Activated T-cell treated with anti-CD3 and anti-CD28 coated beads for 1 hour (primary cell): ENCODE measurements around the gene TYW3.

Source experiments
- DNase-seq: peaks from one replicate; pipeline ENCODE4 v3.0.0-alpha.2; 2020; ENCODE audit warnings: low read depth

TYW3 gene, protein sequence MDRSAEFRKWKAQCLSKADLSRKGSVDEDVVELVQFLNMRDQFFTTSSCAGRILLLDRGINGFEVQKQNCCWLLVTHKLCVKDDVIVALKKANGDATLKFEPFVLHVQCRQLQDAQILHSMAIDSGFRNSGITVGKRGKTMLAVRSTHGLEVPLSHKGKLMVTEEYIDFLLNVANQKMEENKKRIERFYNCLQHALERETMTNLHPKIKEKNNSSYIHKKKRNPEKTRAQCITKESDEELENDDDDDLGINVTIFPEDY

GRCh38 chr1:74732960-74733603 is at the start of gene TYW3, which contains the start of gene CRYZ:
TSS of gene TYW3 (plus strand) at chr1:74733152. CDS start at chr1:74733245, 93 bp downstream.
TSS of gene CRYZ (minus strand) at chr1:74733050. CDS start at chr1:74724821, 8,229 bp downstream.
- peak; percentile 68 for DNase-seq

GRCh38 chr1:74683656-74684055 is 49.3 kb upstream of the TYW3 start:
- no peak for DNase-seq

- DNase-seq = no peak
Observed at GRCh38 chr1:74684301-74684700, 48.7 kb upstream of the TYW3 start.

DNA sequence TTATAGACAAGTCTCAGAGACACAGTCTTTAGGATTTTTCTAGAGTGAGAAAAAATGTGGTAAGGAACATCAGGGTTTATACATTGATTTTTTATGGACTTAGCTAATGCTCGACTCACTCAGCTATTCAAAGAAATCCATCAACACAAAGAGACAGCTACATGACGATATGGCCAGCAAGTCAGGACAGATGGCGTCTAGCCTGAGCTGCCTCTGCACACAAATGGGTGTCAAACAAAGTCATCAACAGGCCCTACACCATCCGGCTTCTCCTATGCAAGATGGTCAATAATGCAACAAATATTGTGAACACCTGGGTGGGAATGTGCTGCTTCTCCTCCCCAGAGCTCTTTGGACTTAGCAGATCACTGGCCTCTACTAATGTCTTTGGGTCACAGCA is 46.0 kb upstream of the TYW3 start:
- DNase-seq = no peak

DNA sequence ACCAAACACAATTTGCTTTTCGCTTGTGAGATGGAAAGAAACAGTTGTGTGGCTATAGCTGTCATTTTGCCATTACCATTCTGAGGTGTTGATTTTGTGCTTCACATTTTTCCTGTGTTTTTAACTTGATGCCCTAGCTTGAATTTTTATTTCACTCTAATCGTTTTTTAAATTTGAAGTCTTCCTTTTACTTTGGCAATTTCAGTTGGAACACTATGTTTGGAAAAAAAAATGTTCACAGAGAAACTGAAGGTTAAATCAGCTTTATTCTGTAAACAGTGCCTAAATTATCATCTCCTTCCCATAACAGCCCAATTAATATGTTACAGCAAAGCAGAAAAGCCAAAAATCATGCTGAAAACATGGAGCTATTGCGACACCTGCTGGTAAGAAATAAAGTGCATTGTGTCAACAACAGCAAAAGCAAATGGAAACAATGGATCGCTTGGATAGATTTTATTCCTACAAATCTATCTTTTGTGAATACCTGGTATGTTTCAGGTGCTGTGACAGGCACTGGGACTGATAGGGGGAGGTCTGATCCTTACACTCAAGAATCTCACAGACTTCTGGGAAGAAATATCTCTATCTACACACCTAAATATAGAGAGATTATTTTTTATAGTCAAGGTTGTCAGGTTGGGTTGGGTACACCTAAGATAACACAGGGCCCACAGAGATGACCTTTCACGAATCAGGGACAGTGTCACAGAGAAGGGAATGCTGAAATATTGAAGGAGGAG is 43.2 kb upstream of the TYW3 start:
- DNase-seq = peak; percentile 1

DNA sequence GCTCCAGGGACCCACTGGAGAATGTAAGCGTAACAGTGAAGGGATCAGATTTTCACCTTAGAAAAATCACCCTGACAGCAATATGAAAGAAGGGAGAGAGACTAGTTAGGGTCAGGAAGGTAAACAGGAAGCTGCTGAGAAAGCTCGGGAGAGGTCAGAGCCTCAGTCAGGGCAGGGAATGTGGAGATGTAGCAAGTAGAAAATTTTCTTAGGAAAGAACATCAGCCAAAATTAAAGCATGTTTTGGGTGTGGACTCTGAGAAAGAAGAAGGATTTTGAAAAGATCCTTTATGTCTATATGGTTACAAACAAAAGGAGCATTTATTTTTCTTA is 42.6 kb upstream of the TYW3 start:
- DNase-seq = no peak

DNA sequence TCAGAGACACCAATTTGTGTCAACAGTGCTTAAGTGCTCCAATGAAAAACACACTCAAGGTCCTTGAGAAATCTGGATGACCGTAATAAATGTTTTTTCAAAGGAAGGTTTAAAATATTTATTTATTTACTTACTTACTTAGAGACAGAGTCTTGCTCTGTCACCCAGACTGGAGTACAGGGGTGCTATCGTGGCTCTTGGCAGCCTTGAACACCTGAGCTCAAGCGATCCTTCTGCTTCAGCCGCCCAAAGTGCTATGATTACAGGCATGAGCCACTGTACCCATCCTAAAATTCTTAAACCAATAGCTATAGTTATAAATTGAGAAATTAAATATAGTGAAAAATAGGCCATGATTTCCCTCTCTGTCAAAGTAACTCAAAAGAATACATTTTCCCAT is 42.0 kb upstream of the TYW3 start:
- no peak for DNase-seq

GRCh38 chr1:74693473-74693872 is 39.5 kb upstream of the TYW3 start:
- no peak for DNase-seq

GRCh38 chr1:74697832-74698231 is 35.1 kb upstream of the TYW3 start:
- DNase-seq = no peak

DNA sequence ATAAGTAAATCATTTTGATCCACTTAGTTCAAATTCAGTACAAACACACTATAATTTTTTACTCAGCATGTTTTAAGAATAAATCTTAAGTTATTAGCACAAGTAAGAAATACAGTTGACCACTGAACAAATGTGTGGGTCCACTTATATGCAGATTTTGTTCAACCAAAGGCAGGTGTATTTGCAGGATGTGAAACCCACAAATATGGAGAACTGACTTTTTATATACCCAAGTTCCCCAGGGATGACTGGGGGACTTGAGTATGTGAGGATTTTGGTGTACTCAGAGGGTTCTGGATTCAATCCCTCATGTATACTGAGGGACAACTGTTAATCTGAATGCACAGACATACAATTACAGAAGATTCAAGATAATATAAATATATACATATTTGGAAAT is 33.6 kb upstream of the TYW3 start:
- no peak for DNase-seq

- no peak for DNase-seq
Observed at GRCh38 chr1:74703386-74704182, 29.4 kb upstream of the TYW3 start.

DNA sequence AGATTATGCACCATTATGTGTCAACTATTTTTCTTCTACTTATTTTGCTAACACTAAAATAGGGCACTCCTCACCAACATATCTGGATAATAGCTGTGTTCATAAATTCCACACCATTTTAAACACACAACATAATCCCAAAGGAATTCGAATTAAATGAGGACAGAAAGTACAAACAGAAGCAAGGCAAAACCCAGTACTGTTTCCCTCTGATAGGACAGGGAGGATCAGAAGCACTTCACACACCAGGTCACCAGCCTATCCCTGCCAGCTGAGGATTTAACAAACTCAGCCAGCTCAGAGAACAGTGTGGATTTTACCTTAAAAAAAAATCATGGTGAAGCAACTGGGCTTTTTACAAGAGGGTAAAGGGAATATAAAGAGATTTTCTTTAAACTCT is 20.1 kb upstream of the TYW3 start:
- no peak for DNase-seq

DNA sequence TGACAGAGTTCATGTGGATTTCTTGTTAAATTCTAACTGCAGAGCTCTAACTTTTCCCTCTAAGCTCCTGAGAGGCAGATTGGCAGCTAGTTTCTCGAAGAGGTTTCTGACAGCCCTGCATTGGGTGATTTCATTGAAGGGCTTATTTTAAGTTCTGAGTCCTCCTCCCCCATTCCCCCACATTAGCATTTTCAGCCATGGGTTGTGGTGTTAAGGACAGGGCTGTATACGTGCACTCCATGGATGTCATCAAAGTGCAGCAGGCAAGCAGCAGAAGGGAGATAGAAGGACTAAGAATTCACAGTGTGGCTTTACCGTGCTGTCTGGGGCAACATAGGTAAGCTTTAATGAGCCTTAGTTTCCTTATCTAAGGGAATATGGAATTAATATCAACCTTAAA is 19.1 kb upstream of the TYW3 start:
- DNase-seq = no peak

GRCh38 chr1:74714429-74715235 is 18.3 kb upstream of the TYW3 start:
- no peak for DNase-seq

DNA sequence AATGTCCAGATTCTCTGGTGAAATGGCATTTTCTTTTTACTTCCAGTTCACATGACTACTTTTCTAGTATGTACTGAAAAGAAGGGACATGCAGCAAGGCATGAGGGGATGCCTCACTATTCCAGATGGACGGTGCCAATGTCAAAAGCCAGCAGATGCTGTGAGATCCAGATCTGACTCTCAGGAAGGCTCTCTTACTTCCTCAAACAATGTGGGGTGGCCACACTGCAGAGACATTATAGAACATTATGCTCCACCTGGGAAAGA is 17.8 kb upstream of the TYW3 start:
- DNase-seq = no peak

- DNase-seq = no peak
Observed at GRCh38 chr1:74715806-74716205, 17.1 kb upstream of the TYW3 start.

- no peak for DNase-seq
Observed at GRCh38 chr1:74716822-74717221, 16.1 kb upstream of the TYW3 start.

- no peak for DNase-seq
Observed at GRCh38 chr1:74717626-74718025, 15.3 kb upstream of the TYW3 start.

DNA sequence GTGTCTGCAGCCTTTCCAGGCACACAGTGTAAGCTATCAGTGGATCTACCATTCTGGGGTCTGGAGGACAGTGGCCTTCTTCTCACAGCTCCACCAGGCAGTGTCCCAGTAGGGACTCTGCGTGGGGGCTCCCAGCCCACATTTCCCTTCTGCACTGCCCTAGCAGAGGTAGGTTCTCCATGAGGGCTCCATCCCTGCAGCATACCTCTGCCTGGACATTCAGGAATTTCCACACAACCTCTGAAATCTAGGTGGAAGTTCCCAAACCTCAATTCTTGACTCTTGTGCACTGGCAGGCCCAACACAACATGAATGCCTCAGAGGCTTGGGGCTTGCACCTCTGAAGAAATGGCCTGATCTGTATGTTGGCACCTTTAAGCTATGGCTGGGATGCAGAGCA is 6.9 kb upstream of the TYW3 start:
- DNase-seq = no peak

GRCh38 chr1:74728736-74729135 is 4.2 kb upstream of the TYW3 start:
- no peak for DNase-seq

GRCh38 chr1:74729741-74730478 is 3.0 kb upstream of the TYW3 start:
- DNase-seq = no peak
